Breast epithelium (tissue), 3 donors: Measurements from ENCODE around the gene WSCD1.

Experiments
- POLR2A ChIP-seq: fragments of 450-650 bp; IDR thresholded peaks from one replicate; pipeline ENCODE4 v1.6.1; 2016; ENCODE audit warnings: antibody characterized with exemption, mild to moderate bottlenecking, moderate library complexity
- TF ChIP-seq, protein P1 (sequence below), 3 donors: fragments of 450-650 bp; IDR thresholded peaks; one replicate each; pipeline ENCODE4 v1.5.1; 2016 to 2017; ENCODE audit warnings: antibody characterized with exemption in 3 of 3, mild to moderate bottlenecking in 3 of 3, moderate library complexity in 3 of 3

DNA sequence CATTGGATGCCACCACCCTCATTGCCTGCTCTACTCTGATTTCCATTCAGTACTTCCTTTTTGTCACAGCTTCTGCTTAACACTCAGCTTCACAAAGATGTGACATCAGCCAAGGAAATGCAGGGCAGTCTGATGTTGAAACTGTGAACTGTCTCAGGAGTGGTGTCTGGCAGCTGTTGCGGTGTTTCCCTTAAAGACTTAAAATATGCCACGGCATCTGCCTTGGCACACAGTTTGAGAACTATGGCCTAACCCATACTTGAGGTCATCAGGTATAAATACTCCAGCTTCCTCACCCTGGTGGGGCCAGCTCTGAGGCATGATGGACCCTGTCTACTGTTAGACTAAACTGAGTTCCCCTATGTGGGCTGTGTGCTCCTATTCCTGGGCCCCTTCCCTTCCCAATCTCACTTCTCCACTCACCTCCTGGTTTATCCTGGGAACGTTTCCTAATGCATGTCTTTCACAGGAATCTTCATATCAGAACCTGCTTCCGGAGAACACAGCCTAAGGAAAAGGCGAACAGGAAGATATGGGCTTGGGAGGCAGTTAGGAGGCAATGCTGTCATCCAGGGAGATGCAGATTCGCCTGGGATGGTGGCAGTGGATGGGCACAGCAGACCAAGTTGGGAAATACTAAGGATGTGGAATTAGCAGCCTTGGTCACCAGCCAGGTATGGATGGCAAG lies 96.5 kb downstream of the WSCD1 start:
- TF ChIP-seq, protein P1, sequence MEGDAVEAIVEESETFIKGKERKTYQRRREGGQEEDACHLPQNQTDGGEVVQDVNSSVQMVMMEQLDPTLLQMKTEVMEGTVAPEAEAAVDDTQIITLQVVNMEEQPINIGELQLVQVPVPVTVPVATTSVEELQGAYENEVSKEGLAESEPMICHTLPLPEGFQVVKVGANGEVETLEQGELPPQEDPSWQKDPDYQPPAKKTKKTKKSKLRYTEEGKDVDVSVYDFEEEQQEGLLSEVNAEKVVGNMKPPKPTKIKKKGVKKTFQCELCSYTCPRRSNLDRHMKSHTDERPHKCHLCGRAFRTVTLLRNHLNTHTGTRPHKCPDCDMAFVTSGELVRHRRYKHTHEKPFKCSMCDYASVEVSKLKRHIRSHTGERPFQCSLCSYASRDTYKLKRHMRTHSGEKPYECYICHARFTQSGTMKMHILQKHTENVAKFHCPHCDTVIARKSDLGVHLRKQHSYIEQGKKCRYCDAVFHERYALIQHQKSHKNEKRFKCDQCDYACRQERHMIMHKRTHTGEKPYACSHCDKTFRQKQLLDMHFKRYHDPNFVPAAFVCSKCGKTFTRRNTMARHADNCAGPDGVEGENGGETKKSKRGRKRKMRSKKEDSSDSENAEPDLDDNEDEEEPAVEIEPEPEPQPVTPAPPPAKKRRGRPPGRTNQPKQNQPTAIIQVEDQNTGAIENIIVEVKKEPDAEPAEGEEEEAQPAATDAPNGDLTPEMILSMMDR (IDR thresholded peaks at IDR 0.05) = no peak
- no peak for TF ChIP-seq POLR2A
